Peyer's patch (tissue), 4 donors: ENCODE results near the gene LIMS2. TPM values are rescaled to one million over a fixed set of nuclear protein-coding genes. Genes with fewer than 3 reads are reported as not detected.

Experiments used
- DNase-seq, 3 donors: peaks; one replicate each; pipeline ENCODE4 v3.0.0-alpha.2; 2017 to 2019
- H3K27ac ChIP-seq, 4 donors: fragments of 200-600 bp; sonication (generic); one replicate each; pipeline ENCODE4 v1.5.1; 2016 to 2019
- H3K27me3 ChIP-seq, 2 donors: fragments of 200-600 bp; sonication (generic); one replicate each; pipeline ENCODE4 v1.5.1; 2019
- H3K36me3 ChIP-seq, 3 donors: fragments of 200-600 bp; sonication (generic); one replicate each; pipeline ENCODE4 v1.5.1; 2016 to 2019
- H3K4me1 ChIP-seq, 4 donors: fragments of 200-600 bp; sonication (generic); one replicate each; pipeline ENCODE4 v1.5.1; 2016 to 2019
- H3K4me3 ChIP-seq, 4 donors: fragments of 200-600 bp; sonication (generic); 1 replicate in 3 of 4; 2 replicates in 1 of 4; pipeline ENCODE4 v1.5.1; 2016 to 2019; ENCODE audit warnings: mild to moderate bottlenecking in 1 of 4
- H3K9me3 ChIP-seq, 4 donors: fragments of 200-600 bp; sonication (generic); one replicate each; pipeline ENCODE4 v1.5.1; 2016 to 2019; ENCODE audit warnings: mild to moderate bottlenecking in 1 of 4
- CTCF ChIP-seq, 6 experiments: fragments of 450-650 bp in 4 of 6; fragments of 200-600 bp in 2 of 6; sonication (generic) in 1 of 6; IDR thresholded peaks; one replicate each; pipeline ENCODE4 v1.5.1; 2017 to 2019; ENCODE audit warnings: antibody characterized with exemption in 6 of 6, mild to moderate bottlenecking in 3 of 6, moderate library complexity in 1 of 6
- POLR2A ChIP-seq, 2 donors: fragments of 450-650 bp; IDR thresholded peaks; one replicate each; pipeline ENCODE4 v1.5.1; 2017; ENCODE audit warnings: antibody characterized with exemption in 2 of 2, mild to moderate bottlenecking in 2 of 2, moderate library complexity in 2 of 2
- total RNA-seq, 4 donors: library from RNA; depleted of rRNA; stranded (reverse); fragments of >200 nt; gene quantifications; one replicate each; pipeline ENCODE4 v1.1.0, GENCODE V29; 2016

Gene LIMS2
- total RNA-seq, 4 donors from 2014 or later = 7.7 to 95.7 (median 21.9) TPM

DNA sequence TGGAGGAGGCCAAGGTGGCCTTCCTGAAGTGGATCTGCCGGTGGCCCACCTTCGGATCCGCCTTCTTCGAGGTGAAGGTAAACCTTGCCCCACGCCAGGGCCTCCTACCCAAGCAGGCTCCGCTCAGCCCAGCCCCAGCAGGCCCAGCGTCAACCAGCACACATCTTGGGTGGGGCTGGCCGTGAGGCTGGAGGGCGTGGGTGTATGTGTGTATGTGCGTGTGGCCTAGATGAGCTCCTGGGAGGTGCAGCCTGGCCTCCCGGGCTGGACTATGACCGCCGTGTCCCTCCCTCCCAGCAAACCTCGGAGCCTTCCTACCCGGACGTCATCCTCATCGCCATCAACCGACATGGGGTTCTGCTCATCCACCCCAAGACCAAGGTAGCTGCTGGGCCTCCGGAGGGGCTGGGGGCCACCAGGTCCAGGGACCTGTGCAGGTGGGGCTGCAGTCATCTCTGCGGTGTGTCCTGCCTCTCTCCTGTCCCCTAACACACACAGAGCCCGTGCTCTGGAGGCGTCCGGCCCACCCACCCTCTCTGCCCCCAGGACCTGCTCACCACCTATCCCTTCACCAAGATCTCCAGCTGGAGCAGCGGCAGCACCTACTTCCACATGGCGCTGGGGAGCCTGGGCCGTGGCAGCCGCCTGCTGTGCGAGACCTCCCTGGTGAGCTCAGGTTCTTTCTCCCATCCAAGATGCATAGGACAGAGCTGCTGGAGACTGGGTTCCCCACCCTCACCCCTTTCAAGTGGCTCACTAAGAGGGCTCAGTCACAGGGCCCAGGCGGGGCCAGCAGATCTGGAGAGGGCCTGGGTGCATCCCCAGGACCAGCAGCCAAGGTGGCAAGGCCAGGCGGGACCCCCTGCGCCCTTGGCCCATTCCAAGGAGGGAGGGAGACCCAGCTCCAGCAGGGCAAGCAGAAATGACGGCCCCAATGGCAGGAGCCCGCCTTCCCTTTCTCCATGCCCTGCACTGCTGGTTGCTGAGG, 38.8 kb downstream of the LIMS2 start:
- Histone ChIP-seq H3K27me3 (no peaks in the 10 kb centered on the region), H3K4me1 (peaks cover 0 to 84% (median 35%) of the 10 kb centered on the region in 4 donors), H3K27ac (peak overlapping the region in 3 of 4 donors; percentile 59 to 83 (median 60)), H3K4me3 (no peak overlapping the region), H3K9me3 (no peaks in the 10 kb centered on the region), H3K36me3 (peaks cover 0 to 59% (median 0%) of the 10 kb centered on the region in 3 donors)
- TF ChIP-seq POLR2A (IDR thresholded peaks at IDR 0.05) (no peak), CTCF (IDR thresholded peaks at IDR 0.05) (no peak)
- DNase-seq = peak in 2 of 3 donors; percentile 65 to 76

DNA sequence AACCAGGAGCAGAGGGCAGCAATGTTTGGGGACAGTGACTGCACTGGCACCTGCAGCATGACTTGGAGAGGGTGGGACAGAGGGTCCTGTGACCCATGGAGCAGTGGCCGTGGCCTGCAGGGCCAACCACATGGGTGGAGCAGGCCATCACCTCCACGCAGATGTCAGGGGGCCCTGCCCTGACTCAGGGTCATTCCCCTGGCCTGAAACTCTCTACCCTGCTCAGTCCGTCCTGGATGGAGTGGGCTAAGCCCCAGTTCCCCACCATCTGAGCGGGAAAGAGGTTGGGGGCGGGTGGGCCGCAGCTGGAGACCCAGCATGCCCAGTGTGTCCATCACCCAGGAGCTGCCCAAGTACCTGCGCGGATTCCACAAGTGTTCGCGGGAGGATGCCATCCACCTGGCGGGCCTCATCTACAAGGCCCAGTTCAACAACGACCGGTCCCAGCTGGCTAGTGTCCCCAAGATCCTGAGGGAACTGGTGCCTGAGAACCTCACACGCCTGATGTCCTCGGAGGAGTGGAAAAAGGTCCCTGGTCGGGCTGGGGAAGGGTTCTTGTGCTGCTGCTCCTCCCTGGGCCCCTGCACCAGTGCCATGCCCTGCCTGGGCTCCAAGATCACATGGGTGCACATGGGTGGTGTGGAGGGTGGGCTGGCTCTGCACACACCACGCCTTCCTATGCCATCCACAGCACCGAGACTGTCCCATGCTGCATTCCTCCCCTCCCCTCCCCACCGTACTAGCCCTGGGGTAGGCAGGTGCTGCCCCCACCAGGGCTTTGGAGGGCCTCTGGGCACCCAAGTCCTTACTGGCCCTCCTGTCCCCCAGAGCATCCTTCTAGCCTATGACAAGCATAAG, 39.7 kb downstream of the LIMS2 start:
- Histone ChIP-seq H3K36me3 (peaks cover 0 to 66% (median 0%) of the 10 kb centered on the region in 3 donors), H3K9me3 (no peaks in the 10 kb centered on the region), H3K4me3 (no peak overlapping the region), H3K27ac (peak overlapping the region in 3 of 4 donors; percentile 55 to 83 (median 59)), H3K4me1 (peaks cover 0 to 86% (median 36%) of the 10 kb centered on the region in 4 donors), H3K27me3 (no peaks in the 10 kb centered on the region)
- peak in 1 of 3 donors; percentile 44 for DNase-seq
- TF ChIP-seq CTCF (IDR thresholded peaks at IDR 0.05) (no peak), POLR2A (IDR thresholded peaks at IDR 0.05) (no peak)

- no peak for DNase-seq
- no peaks in the 10 kb centered on the region for H3K27me3 ChIP-seq
- peak overlapping the region in 1 of 4 donors; percentile 83 for H3K27ac ChIP-seq
- peaks cover 0 to 82% (median 32%) of the 10 kb centered on the region in 4 donors for H3K4me1 ChIP-seq
- TF ChIP-seq CTCF (IDR thresholded peaks at IDR 0.05) = no peak
- TF ChIP-seq POLR2A (IDR thresholded peaks at IDR 0.05) = no peak
- no peak overlapping the region for H3K4me3 ChIP-seq
- H3K36me3 ChIP-seq = peaks cover 0 to 67% (median 0%) of the 10 kb centered on the region in 3 donors
- no peaks in the 10 kb centered on the region for H3K9me3 ChIP-seq
Observed at GRCh38 chr2:127634626-127635379, 40.5 kb downstream of the LIMS2 start.

GRCh38 chr2:127634066-127634617, 41.2 kb downstream of the LIMS2 start:
- Histone ChIP-seq H3K36me3 (peaks cover 0 to 72% (median 0%) of the 10 kb centered on the region in 3 donors), H3K4me1 (peaks cover 0 to 75% (median 31%) of the 10 kb centered on the region in 4 donors), H3K4me3 (no peak overlapping the region), H3K27me3 (no peaks in the 10 kb centered on the region), H3K9me3 (no peaks in the 10 kb centered on the region), H3K27ac (peak overlapping the region in 2 of 4 donors; percentile 49 to 83)
- peak in 1 of 3 donors; percentile 60 for DNase-seq
- TF ChIP-seq CTCF (IDR thresholded peaks at IDR 0.05) (no peak), POLR2A (IDR thresholded peaks at IDR 0.05) (no peak)
